ENCODE measurements around the gene SUPT5H.

The SUPT5H gene

DNA sequence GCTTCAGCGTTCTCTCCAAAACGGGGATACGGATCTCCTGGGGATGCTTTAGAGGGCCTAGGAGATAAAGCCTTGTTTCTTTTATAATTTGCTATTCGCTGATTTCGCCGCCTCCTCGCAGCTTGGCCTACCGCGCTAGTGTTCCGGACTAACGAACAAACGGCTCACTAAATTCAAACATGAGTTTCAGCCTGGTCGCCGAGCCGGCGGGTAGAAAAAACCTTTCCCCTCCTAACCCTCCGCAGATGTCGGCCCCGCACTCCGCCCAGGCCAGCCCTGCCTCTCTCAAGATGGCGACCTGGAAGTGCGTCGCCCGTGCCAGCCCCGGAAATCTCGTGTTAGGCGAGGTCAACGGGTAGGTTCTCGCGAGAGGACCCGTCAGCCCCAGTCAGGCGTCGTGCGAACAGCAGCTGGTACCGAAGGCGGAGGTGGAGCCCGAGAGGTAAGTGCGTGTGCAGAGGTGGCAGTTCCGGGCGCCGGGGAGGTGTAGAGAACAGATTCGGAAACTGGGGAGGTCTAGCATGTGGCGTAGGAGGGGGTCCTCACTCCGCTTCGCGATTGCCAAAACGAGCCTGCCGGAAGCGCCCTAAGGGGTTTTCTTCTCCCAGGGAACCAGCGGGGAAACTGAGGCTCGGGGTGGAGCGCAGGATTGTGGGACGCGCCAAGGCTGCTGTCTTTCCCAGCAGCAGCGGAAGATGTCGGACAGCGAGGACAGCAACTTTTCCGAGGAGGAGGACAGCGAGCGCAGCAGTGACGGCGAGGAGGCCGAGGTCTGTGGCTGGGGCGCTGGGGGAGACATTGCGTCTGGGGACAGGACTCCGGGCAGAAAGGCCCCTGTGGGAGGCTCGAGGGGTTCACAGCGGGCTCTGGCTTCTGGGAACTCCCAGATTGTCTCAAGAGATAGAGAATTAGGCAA is at the start of gene SUPT5H:
Gene SUPT5H (plus strand): TSS at position 387 of the 916 bp plus-strand sequence. CDS start 309 bp downstream, at position 696.
- Mint-ChIP-seq H3K4me3 (peak within 1 kb of the TSS; percentile 94), H3K27ac (peak within 1 kb of the TSS; percentile 99), H3K9me3 (no peaks in the 10 kb centered on the region), H3K4me1 (peaks cover 53% of the 10 kb centered on the region), H3K36me3 (peaks cover 65% of the 10 kb centered on the region)
- DNase-seq (ENCODE audit: low spot score in 2 of 2) (peak; percentile 88 to 97), ATAC-seq (peak; percentile 95)

GRCh38 chr19:39397360-39398296 is 47.8 kb upstream of the SUPT5H start:
- Mint-ChIP-seq H3K36me3 (peaks cover 76% of the 10 kb centered on the region), H3K9me3 (no peaks in the 10 kb centered on the region), H3K4me3 (peak overlapping the region; percentile 62), H3K4me1 (peaks cover 71% of the 10 kb centered on the region), H3K27ac (peak overlapping the region; percentile 85)
- ATAC-seq (peak; percentile 60), DNase-seq (ENCODE audit: low spot score in 2 of 2) (peak; percentile 90 to 95)

- Mint-ChIP-seq H3K4me3 (peak overlapping the region; percentile 62), H3K9me3 (no peaks in the 10 kb centered on the region), H3K36me3 (peaks cover 76% of the 10 kb centered on the region), H3K4me1 (peaks cover 73% of the 10 kb centered on the region), H3K27ac (peak overlapping the region; percentile 85)
- ATAC-seq (peak; percentile 22), DNase-seq (ENCODE audit: low spot score in 2 of 2) (peak in 1 of 2 donors; percentile 73)
Observed at GRCh38 chr19:39398297-39398864, 47.0 kb upstream of the SUPT5H start.

DNA sequence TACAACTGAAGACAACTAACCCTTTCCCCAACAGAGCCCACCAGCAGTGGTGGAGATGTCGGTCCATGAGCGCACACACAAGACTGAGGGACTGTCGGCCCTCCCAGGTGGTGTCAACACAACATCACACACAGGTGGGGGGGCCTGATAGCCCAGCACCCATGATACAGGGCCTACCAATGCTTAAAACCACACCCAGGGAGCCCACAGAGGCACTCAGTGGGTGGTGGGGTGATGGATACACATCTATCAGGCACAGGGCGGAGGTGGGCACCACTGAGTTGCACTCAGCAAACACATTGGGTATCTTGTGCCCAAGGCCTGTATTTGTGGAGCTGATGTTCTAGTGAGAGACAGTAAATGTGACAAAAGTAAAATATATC is 45.7 kb upstream of the SUPT5H start:
- Mint-ChIP-seq H3K27ac (peak overlapping the region; percentile 67), H3K36me3 (peaks cover 71% of the 10 kb centered on the region), H3K4me3 (peak overlapping the region; percentile 17)

GRCh38 chr19:39400061-39400460 is 45.3 kb upstream of the SUPT5H start:
- peaks cover 66% of the 10 kb centered on the region for H3K4me1 Mint-ChIP-seq
- H3K9me3 Mint-ChIP-seq = no peaks in the 10 kb centered on the region
- peak overlapping the region; percentile 67 for H3K27ac Mint-ChIP-seq
- H3K36me3 Mint-ChIP-seq = peaks cover 67% of the 10 kb centered on the region
- ATAC-seq (no peak), DNase-seq (ENCODE audit: low spot score in 2 of 2) (no peak)
- H3K4me3 Mint-ChIP-seq = peak overlapping the region; percentile 17

More for the DNA sequence above, 45.7 kb upstream of the SUPT5H start:
- peaks cover 67% of the 10 kb centered on the region for H3K4me1 Mint-ChIP-seq
- ATAC-seq (no peak), DNase-seq (ENCODE audit: low spot score in 2 of 2) (no peak)
- H3K9me3 Mint-ChIP-seq = no peaks in the 10 kb centered on the region

GRCh38 chr19:39401070-39401548 is 44.3 kb upstream of the SUPT5H start:
- ATAC-seq (peak; percentile 6), DNase-seq (ENCODE audit: low spot score in 2 of 2) (no peak)
- H3K4me1 Mint-ChIP-seq = peaks cover 65% of the 10 kb centered on the region
- peak overlapping the region; percentile 97 for H3K4me3 Mint-ChIP-seq
- peaks cover 61% of the 10 kb centered on the region for H3K36me3 Mint-ChIP-seq
- H3K27ac Mint-ChIP-seq = peak overlapping the region; percentile 98
- no peaks in the 10 kb centered on the region for H3K9me3 Mint-ChIP-seq

GRCh38 chr19:39401549-39402345 is 43.6 kb upstream of the SUPT5H start:
- Mint-ChIP-seq H3K4me1 (peaks cover 70% of the 10 kb centered on the region), H3K4me3 (peak overlapping the region; percentile 97), H3K36me3 (peaks cover 61% of the 10 kb centered on the region), H3K9me3 (no peaks in the 10 kb centered on the region), H3K27ac (peak overlapping the region; percentile 98)
- DNase-seq (ENCODE audit: low spot score in 2 of 2) (peak; percentile 64 to 84), ATAC-seq (peak; percentile 80)

DNA sequence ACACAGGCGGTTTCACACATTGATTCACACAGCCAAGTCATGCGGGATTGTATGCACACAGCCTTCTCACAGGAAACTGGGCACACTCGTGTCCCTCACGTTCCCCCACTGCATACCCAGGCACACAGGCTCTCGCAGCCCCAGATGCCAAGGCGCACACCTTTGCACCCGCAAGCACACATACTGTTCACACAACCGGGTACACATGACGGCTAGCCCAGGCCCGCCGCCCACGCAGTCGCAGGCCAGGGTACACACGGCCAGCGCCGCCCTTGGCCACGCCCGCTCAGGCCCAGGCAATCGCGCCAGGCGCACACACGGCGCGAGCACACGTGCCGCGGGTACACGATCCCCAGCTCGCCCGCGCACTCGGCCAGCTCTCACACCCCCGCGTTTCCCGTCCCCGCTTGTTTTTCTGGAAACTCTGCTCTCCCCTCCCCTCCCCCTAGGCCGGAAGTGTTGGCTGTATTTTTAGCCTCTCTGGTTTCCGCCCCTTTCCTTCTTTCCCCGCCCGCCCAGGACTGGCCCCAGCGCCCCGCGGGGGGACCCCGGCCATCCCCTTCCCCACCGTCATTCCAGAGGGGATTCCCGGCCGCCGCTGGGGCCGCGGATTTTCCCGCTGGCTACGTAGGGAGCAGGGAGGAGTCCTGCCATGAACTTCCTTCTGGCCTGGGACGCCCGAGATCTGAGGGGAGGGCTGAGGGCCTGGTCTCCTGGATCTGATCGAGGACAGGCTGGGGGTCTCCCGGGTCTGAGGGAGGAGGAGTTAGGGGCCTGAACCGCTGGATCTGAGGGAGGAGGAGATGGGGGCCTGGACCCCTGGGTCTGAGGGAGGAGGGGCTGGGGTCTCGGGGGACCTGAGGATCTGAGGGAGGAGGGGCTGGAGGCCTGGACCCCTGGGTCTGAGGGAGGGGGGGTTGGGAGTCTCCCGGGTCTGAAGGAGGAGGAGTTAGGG is 42.8 kb upstream of the SUPT5H start:
- peak; percentile 69 to 91 for DNase-seq (ENCODE audit: low spot score in 2 of 2)
- H3K36me3 Mint-ChIP-seq = peaks cover 63% of the 10 kb centered on the region

DNA sequence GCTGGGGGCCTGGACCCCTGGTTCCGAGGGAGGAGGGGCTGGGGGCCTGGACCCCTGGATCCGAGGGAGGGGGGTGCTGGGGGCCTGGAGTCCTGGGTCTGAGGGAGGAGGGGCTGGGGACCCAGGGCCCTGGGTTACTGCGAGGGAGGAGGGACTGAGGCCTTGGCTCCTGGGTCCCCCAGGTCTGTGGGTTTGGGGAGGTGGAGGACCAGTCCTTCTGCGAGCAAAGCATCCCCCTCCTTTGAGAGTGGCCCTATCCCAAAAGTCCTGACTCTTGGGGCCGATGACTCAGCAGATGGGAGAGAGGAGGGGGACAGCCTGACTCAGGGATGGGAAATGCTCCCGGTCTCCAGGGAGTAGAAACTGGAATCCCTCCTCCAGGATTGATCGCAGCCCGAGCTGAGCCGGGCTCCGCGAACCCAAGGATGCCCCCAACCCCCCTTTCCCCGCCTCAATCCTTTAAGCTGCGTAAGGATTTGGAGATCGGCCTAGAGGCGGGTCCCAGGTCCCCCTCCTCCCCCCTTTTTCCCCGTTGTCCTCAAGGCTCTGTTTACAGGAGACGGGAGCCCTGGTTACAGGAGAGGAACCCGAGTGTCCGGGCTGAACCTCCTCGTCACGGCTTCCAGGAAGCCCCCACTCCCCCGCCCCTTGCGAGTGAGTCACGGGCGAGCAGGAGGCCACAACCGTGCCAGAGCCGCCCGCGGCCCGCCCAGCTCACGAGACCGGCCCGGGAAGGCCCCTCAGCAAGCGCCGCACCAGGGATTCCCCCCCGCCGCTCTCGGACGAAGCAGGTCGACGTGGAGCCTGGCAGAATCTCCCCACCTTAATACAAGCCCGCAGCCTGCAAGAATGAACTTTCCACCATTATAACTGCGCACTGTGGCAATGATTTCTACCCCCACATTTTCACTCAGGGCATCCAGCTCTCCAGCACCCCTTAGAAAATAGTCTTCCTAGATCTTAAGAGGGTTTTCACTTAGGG is 41.8 kb upstream of the SUPT5H start:
- Mint-ChIP-seq H3K9me3 (no peaks in the 10 kb centered on the region), H3K4me1 (peaks cover 64% of the 10 kb centered on the region), H3K4me3 (peak overlapping the region; percentile 97), H3K27ac (peak overlapping the region; percentile 98), H3K36me3 (peaks cover 72% of the 10 kb centered on the region)
- ATAC-seq (peak; percentile 41), DNase-seq (ENCODE audit: low spot score in 2 of 2) (peak; percentile 80 to 96)

More for the DNA sequence above, 42.8 kb upstream of the SUPT5H start:
- peak; percentile 17 for ATAC-seq
- Mint-ChIP-seq H3K27ac (peak overlapping the region; percentile 98), H3K4me3 (peak overlapping the region; percentile 97), H3K4me1 (peaks cover 66% of the 10 kb centered on the region), H3K9me3 (no peaks in the 10 kb centered on the region)

- no peaks in the 10 kb centered on the region for H3K9me3 Mint-ChIP-seq
- ATAC-seq = no peak
- H3K4me3 Mint-ChIP-seq = peak overlapping the region; percentile 97
- no peak overlapping the region for H3K27ac Mint-ChIP-seq
- H3K36me3 Mint-ChIP-seq = peaks cover 80% of the 10 kb centered on the region
- H3K4me1 Mint-ChIP-seq = peaks cover 56% of the 10 kb centered on the region
- DNase-seq (ENCODE audit: low spot score in 2 of 2) = no peak
Observed at GRCh38 chr19:39405261-39405957, 40.0 kb upstream of the SUPT5H start.

DNA sequence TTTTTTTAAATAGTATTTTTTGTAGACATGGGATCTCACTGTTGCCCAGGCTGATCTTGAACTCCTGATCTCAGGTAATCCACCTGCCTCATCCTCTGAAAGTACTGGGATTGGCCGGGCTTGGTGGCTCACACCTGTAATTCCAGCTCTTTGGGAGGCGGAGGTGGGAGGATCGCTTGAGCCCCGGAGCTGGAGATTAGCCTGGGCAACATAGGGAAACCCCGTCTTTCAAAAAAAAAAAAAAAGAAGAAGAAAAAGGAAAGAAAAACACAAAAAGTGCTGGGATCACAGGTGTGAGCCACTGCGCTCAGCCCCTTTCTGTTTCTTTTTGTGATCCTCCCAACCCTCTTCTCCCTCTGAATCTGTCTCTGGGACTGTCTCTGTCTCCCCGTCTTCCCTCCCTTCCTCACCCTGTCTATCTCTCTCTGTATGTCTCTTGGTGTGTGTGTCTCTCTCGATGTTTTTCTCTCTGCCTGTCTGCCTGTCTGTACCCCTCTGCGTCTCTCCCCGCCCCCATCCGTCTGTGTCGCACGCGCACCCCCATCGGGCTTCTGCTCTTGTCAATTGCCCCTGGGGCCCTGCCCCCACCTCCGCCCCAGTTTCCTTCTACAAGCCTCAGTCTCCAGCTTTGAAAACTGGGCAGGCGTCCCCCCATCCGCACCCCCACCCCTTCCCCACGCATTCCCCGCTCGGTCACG is 39.3 kb upstream of the SUPT5H start:
- peaks cover 86% of the 10 kb centered on the region for H3K36me3 Mint-ChIP-seq
- peak overlapping the region; percentile 100 for H3K27ac Mint-ChIP-seq
- DNase-seq (ENCODE audit: low spot score in 2 of 2) (peak in 1 of 2 donors; percentile 92), ATAC-seq (peak; percentile 0)
- H3K4me1 Mint-ChIP-seq = peaks cover 58% of the 10 kb centered on the region
- no peaks in the 10 kb centered on the region for H3K9me3 Mint-ChIP-seq
- peak overlapping the region; percentile 97 for H3K4me3 Mint-ChIP-seq
